ENCODE measurements around the gene AGBL5.

Gene AGBL5

DNA sequence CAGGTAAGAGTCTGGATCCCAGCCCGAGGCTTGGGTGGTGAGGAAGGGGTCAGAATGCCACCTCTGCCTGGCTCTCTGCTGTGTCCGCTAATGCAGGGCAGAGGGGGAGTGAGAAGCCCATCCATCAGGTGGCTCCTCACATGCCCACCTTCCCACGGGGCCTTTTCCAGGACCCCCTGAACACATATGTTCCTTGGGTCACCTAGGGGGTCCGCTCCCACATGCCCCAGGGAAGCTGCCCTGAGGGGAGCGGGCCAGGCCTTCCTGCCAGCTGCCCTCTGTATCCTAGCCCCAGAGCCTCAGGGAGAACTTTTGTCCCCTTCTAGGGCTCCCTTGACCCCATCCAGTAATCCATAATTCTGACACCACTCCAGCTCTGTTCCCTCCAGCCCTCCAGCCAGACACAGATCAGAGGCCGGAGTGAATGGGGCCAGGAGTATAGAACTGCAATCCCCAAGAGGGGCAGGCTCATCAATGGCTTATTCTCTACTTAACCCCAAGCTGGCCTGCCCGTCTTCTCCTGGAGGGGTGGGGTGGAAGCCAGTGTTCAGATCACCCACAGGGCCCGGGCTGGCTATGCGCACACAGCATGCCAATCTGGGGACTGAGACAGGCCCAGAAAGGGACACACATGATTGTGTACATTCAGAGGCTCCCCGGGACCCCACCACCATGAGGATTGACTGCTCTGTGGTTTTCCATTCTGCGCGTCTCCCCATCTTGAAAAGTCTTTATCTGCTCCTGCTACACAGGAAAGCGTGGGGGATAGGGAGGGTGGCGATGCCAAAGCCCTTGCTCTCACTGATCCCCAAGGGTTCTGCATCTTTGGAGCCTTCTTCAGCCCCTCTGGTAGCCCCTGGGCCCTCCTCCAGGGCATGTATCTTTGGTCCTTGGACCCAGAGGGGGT, 28.0 kb downstream of the AGBL5 start:
- DNase-seq = peak; percentile 26

DNA sequence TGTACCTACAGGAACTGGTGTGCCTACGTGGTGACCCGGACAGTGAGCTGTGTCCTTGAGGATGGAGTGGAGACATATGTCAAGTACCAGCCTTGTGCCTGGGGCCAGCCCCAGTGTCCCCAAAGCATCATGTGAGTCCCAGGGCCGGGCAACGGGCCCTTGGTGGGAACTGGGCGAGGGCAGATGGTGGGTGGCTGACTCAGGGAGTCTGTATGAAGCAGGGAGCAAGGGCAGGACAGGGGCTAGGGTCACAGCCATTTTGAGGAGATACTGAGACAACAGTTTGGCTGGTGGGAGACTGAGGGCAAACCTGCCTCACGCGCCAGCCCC, 28.6 kb downstream of the AGBL5 start:
- peak; percentile 18 for DNase-seq

DNA sequence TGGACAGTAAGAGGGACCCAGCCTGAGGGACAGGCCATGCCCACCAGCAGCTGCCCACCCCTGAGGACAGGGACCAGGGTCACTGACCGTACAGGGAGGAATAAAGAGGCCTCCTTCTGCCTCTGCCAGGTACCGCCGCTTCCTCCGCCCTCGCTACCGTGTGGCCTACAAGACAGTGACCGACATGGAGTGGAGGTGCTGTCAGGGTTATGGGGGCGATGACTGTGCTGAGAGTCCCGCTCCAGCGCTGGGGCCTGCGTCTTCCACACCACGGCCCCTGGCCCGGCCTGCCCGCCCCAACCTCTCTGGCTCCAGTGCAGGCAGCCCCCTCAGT, 29.1 kb downstream of the AGBL5 start:
- no peak for DNase-seq

DNA sequence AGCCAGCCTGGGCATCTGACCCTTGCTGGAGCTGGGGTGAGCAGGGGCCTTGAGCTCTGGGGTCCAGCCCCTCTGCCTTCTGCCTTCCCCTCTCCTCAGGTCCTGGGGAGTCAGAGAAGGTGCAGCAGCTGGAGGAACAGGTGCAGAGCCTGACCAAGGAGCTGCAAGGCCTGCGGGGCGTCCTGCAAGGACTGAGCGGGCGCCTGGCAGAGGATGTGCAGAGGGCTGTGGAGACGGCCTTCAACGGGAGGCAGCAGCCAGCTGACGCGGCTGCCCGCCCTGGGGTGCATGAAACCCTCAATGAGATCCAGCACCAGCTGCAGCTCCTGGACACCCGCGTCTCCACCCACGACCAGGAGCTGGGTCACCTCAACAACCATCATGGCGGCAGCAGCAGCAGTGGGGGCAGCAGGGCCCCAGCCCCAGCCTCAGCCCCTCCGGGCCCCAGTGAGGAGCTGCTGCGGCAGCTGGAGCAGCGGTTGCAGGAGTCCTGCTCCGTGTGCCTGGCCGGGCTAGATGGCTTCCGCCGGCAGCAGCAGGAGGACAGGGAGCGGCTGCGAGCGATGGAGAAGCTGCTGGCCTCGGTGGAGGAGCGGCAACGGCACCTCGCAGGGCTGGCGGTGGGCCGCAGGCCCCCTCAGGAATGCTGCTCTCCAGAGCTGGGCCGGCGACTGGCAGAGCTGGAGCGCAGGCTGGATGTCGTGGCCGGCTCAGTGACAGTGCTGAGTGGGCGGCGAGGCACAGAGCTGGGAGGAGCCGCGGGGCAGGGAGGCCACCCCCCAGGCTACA, 30.7 kb downstream of the AGBL5 start:
- no peak for DNase-seq

DNA sequence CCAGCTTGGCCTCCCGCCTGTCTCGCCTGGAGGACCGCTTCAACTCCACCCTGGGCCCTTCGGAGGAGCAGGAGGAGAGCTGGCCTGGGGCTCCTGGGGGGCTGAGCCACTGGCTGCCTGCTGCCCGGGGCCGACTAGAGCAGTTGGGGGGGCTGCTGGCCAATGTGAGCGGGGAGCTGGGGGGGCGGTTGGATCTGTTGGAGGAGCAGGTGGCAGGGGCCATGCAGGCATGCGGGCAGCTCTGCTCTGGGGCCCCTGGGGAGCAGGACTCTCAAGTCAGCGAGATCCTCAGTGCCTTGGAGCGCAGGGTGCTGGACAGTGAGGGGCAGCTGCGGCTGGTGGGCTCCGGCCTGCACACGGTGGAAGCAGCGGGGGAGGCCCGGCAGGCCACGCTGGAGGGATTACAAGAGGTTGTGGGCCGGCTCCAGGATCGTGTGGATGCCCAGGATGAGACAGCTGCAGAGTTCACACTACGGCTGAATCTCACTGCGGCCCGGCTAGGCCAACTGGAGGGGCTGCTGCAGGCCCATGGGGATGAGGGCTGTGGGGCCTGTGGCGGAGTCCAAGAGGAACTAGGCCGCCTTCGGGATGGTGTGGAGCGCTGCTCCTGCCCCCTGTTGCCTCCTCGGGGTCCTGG, 31.4 kb downstream of the AGBL5 start:
- no peak for DNase-seq

DNA sequence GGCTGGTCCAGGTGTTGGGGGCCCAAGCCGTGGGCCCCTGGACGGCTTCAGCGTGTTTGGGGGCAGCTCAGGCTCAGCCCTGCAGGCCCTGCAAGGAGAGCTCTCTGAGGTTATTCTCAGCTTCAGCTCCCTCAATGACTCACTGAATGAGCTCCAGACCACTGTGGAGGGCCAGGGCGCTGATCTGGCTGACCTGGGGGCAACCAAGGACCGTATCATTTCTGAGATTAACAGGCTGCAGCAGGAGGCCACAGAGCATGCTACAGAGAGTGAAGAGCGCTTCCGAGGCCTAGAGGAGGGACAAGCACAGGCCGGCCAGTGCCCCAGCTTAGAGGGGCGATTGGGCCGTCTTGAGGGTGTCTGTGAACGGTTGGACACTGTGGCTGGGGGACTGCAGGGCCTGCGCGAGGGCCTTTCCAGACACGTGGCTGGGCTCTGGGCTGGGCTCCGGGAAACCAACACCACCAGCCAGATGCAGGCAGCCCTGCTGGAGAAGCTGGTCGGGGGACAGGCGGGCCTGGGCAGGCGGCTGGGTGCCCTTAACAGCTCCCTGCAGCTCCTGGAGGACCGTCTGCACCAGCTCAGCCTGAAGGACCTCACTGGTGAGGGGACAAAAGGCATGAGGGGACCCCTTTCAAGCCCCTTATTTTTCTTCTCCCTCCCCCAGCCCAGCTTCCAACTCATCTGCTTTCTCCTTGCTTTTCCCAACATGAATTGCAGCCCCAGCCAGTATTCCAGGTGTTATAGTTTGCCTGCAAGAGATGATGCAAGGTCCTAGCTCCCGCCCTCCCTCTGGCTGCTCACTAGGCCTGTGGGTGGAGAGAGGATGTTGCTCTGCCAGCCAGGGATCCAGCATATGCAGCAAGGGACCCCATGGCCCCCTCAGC, 32.2 kb downstream of the AGBL5 start:
- no peak for DNase-seq

DNA sequence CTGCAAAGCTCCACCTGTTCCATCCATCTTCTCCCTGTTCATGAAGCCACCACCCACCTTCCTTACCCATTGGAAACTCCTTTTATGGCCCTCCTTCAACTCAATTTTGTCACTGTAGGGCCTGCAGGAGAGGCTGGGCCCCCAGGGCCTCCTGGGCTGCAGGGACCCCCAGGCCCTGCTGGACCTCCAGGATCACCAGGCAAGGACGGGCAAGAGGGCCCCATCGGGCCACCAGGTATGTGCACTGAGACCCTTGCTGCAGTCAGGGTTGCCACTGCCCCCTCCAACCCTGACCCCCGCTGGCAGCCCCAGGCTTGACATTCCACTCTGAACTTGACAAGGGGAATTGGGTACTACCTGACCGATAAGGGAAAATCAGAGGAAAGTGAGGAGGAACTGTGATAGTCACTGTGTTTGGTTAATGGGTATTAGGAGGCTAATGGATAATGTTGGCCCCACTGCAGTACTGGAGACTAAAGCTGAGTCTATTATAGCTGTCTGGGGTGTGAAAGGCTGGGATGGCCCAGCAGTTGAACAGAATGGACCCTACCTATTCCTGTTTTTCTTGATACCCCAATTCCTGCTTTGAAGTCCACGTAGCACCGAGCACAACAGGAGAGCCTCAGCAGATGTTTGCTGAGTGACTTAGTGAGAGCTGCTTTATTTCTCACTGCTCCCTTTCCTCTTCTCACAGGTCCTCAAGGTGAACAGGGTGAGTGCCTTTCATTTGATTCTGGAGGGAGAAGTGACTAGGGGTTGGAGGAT, 33.0 kb downstream of the AGBL5 start:
- DNase-seq = no peak

DNA sequence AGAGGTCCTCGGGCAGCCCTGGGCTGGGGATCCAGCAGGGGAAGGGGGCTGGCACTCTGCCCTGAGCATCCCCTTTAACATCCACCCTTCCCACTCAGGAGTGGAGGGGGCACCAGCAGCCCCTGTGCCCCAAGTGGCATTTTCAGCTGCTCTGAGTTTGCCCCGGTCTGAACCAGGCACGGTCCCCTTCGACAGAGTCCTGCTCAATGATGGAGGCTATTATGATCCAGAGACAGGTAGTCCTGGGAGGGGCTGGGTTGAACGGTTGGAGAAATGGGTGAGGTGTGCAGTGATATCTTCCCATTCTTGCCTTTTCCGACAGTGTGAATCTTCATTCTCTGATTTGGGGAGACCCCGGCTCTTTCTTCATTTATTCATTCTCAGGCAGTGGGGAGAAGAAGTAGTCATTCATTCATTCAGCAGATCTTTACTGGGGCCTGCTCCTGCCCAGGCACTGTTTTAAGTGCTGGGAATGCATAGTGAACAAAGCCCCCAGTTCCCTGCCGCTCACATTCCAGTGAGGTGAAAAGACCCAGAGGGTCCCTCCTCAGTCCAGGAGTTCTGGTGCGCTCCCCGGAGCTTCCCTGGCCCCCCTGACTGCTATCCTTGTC, 33.7 kb downstream of the AGBL5 start:
- no peak for DNase-seq

DNA sequence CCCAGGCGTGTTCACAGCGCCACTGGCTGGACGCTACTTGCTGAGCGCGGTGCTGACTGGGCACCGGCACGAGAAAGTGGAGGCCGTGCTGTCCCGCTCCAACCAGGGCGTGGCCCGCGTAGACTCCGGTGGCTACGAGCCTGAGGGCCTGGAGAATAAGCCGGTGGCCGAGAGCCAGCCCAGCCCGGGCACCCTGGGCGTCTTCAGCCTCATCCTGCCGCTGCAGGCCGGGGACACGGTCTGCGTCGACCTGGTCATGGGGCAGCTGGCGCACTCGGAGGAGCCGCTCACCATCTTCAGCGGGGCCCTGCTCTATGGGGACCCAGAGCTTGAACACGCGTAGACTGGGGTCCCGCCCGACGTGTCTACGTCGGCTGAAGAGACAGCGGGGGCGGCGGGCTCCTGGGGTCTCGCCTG, 34.2 kb downstream of the AGBL5 start:
- peak; percentile 61 for DNase-seq

DNA sequence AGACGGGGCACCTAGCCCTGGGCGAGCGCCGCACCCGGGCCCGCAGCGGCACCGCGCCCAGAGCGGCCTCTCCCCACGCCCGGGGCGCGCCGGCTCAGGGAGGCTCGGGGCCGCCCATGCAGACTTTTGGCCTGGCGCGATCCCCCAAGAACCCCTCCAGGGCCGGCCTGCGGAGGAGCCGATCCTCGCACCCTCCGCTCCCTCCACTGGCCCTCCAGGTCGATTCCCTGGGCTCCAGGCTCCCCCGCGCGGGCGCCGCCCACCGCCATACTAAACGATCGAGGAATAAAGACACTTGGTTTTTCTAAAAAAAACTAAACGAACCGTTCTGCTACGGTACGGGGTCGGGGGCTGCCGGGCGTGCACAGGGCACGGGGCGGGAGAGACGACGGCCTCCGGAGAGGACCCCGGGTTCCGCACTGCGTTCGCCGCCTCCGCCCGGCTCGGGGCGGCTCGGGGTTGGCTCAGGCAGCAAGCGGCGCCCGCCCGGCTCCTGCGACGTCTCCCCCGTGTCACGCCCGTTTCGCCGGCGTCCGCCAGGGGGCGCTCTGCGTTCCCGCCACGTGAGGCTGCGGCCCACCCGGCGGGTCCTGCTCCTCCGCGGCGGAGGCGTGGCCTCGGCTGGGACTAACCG, 34.7 kb downstream of the AGBL5 start:
- peak; percentile 91 for DNase-seq

DNA sequence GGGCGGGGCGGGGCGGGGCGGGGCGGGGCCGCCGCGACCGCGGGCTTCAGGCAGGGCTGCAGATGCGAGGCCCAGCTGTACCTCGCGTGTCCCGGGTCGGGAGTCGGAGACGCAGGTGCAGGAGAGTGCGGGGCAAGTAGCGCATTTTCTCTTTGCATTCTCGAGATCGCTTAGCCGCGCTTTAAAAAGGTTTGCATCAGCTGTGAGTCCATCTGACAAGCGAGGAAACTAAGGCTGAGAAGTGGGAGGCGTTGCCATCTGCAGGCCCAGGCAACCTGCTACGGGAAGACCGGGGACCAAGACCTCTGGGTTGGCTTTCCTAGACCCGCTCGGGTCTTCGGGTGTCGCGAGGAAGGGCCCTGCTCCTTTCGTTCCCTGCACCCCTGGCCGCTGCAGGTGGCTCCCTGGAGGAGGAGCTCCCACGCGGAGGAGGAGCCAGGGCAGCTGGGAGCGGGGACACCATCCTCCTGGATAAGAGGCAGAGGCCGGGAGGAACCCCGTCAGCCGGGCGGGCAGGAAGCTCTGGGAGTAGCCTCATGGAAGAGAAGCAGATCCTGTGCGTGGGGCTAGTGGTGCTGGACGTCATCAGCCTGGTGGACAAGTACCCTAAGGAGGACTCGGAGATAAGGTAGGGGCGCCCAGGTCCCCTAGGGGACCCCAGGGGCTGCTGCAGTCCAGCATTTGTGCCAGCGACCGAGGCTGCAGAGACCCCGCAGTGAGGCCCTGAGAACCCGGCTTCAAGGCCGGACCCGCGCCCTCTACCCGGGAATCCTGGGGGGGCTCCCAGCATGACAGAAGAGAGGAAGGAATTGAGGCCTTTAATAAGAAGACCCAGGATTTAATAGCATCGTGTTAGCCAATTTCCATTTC, 35.5 kb downstream of the AGBL5 start, which contains the start of gene KHK:
Gene KHK, plus strand, starts transcription at position 49 of the 870 bp plus-strand sequence. Its CDS starts 488 bp downstream, at position 537.
- DNase-seq = peak; percentile 44

DNA sequence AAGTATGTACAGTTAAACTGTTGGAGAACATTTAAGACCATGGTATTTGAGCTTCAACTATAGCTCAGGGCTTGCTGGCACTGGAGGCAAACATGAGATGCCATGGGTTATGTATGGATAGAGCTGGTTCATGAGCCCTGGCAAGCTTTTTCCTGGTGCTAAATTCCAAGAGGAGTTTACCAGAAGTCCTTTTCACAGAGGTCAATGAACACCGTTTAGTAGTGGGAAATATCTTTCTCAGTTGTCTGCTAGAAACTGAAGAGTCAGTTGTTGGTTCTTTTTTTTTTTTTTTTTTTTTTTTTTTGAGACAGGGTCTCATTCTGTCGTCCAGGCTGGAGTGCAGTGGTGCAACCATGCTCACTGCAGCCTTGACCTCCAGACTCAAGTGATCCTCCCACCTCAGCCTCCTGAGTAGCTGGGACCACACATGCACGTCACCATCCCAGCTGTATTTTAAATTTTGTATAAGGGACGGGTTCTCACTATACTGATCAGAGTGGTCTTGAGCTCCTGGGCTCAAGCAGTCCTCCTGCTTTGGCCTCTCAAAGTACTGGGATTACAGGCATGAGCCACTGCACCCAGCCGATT, 36.4 kb downstream of the AGBL5 start:
- DNase-seq = no peak

DNA sequence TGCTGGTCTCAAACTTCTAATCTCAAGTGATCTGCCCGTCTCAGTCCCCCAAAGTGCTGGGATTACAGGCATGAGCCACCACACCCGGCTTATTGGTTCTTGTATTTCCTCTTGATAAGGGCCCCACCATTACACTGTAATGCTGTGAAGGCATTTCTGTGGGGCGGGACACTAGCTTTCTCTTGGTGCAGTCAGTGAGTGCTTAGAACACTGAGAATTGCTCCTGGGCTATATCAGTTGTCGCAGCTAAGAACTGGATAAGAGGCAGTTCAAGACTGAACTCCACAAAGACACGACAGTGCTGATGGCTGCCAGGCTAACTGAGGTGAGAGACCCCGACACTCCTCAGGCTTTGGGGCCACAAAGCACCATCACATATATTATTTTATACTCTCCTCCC, 37.2 kb downstream of the AGBL5 start:
- DNase-seq = no peak

DNA sequence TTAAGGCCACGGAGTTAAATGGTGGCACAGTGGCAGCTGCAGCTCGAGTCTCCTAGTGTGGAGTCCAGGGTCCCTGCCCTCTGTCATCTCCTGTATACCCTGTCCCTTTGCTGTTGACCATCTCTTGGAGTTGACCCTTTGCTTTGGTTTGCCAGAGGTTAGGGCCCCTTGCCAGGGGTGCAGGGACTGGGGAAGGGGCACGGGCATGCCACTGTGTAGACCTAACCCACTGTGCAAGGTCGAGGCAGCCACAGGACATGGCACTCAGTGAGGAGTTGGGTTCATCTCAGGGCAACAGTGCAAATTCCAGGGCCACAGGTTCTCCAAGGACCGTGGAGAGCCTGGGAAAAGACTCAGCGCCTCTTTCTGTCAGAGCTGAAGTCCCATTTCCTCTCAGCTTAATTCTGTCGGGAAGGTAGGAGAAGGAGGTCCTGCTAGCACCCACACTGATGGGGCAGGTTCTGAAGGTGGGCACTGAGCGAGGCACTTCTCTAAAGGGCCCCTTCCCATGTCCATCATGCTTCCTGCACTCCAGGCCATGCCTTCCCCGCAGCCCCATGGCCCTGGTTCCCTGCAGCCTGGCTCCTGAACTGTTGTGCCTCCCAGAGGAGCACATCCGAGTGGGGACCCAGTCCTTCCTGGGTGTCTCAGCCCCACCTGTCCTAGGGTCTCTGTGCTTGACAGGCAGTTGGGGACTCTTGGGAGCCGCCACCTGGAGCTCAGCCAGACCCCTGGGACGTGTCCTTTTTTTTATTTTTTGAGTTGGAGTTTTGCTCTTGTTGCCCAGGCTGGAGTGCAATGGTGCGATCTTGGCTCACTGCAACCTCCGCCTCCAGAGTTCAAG, 37.9 kb downstream of the AGBL5 start:
- no peak for DNase-seq

DNA sequence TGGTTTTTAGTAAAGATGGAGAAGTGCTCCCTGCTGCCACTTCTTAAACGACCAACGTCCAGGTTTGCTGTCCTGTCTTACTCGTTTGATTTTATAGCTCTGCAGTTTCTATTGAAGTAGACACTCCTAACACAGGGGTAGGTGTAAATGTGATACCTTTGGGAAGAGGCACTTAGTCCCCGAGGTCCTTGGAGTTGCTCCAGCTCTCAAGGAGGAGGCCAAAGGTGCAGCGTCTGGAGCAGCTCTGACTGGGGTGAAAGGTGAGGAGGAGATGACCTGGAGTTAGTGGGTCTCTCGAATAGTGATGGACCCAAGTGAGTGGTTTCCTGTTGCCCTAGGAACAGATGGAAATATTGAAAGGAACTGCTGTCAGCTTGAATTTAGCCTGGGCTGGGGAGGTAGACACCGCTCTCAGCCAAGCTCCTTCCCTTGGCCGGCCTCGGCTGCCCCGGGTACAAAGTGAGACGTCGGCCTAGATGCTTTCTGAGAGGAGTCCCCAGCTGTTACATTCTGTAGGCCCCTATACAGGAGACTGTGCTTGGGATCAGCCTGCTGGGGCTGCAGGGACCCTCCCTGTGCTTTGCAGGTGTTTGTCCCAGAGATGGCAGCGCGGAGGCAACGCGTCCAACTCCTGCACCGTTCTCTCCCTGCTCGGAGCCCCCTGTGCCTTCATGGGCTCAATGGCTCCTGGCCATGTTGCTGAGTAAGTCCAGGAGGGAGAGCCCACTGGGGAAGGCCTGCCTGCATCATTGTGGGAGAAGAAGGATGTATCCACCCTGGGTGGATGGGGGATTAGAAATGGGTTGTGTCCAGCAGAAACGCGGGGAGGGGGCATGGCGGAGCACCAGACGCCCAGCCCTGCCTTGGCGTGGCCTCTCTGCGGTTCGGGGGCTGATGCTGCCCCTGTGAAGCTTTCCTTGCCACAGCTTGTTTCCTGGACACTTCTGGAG, 40.6 kb downstream of the AGBL5 start:
- no peak for DNase-seq

DNA sequence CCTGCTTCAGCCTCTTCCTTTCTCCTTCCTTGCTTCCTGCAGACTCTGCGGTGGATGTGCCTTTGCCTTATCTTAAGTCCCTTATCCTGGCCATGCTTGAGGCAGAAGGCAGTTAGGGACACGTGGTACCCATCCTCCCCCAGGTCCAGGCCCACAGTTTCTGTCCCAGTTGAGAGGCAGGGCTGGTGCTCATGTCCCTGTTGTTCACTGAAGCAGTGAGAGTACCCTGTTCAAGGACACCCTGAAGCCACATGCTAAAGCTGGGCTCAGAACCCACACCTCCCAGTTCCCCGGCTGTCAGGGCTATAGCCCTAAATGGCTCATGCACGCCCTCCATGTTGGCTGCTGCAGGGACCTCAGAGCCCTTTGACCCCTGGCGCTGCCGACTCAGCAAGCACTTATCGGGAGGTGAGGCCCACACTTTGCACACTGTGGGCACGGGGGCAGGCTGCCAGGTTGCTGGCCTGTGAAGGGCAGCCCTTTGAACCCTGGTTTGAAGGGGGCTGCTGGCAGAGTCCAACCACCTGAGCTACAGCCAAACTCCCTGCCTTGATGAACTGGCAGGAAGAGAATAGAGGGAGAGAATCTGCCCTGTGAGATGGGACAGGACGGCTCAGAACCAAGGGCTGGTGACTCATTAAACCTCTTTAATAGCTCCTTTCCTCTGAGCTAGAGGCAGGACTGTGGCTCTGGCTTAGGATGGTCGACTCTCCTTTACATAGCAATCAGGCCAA, 41.4 kb downstream of the AGBL5 start:
- DNase-seq = no peak

All from EL (cell line).